ENCODE results near the gene ENDOV. TPM values are rescaled to one million over a fixed set of nuclear protein-coding genes. Genes with fewer than 3 reads are reported as not detected.

The ENDOV gene
- polyA plus RNA-seq, 1 donor (not counting 4 experiments of a cell fraction or from before 2014, with no cell fraction given), result 10.9 TPM

DNA sequence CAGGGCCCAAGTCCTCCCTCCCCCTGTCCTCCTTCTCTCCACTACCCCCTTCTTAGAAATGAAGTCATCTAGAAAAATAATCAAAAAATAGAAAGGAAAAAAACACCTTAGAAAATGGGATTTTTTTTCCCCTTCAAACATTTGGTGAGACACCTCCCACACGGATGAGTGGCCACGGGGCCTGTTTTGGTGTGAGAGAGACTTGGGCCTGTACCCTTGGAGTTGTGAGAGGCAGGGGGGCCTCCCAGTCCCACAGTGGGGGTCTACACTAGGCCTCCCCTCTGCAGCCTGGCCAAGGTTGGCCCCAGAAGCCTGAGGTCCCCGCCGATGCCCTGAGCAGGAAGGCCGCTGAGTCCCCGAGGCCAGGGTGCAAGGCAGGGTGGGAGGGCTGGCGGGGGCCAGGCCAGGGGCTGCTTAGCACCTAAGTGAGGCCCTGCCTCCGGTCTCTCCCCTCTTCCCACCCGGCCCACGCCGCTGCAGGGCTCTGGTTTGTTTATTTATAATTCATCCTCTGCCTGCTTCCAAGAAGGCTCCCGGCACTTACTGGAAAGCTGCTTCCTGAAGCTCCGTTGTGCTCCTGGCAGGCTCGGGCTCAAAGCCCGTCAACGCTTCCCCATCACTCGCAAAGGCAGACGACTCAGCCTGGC, 35.1 kb downstream of the ENDOV start:
- Histone ChIP-seq H3K4me2 (ENCODE audit: control insufficient read depth, extremely low read depth, insufficient read depth, low read depth, low read length) (no peak overlapping the region), H3K36me3 (ENCODE audit: control insufficient read depth in 2 of 2, extremely low read depth in 1 of 2, insufficient read depth in 2 of 2, low read length in 2 of 2) (no peaks in the 10 kb centered on the region), H4K20me1 (ENCODE audit: control insufficient read depth, extremely low read depth, insufficient read depth, low read length) (no peaks in the 10 kb centered on the region), H3K27me3 (ENCODE audit: control insufficient read depth, extremely low read depth, insufficient read depth, low read length) (no peaks in the 10 kb centered on the region), H2AFZ (ENCODE audit: control insufficient read depth, low read length) (no peak overlapping the region), H3K4me3 (ENCODE audit: control insufficient read depth in 2 of 3, extremely low read depth in 1 of 3, insufficient read depth in 2 of 3, low read depth in 1 of 3, low read length in 3 of 3) (no peak overlapping the region), H3K9me3 (ENCODE audit: control insufficient read depth, low read depth, low read length) (no peaks in the 10 kb centered on the region), H3K79me2 (ENCODE audit: control insufficient read depth, insufficient read depth, low read length) (no peaks in the 10 kb centered on the region), H3K9ac (ENCODE audit: control insufficient read depth, extremely low read depth, insufficient read depth, low read length) (no peak overlapping the region), H3K4me1 (ENCODE audit: control insufficient read depth, extremely low read depth, insufficient read depth, low read length) (peaks cover 21% of the 10 kb centered on the region), H3K27ac (ENCODE audit: control insufficient read depth, insufficient read depth, low read length) (no peak overlapping the region), H3K9me1 (ENCODE audit: control insufficient read depth, extremely low read depth, insufficient read depth, low read length) (no peaks in the 10 kb centered on the region)
- no peak for FAIRE-seq
- dilution Hi-C loops (cut with MboI; ENCODE audit: extremely low pct_ligation_motif_present, low sequenced_read_pairs), result no loop called here
- TF ChIP-seq, protein P1, sequence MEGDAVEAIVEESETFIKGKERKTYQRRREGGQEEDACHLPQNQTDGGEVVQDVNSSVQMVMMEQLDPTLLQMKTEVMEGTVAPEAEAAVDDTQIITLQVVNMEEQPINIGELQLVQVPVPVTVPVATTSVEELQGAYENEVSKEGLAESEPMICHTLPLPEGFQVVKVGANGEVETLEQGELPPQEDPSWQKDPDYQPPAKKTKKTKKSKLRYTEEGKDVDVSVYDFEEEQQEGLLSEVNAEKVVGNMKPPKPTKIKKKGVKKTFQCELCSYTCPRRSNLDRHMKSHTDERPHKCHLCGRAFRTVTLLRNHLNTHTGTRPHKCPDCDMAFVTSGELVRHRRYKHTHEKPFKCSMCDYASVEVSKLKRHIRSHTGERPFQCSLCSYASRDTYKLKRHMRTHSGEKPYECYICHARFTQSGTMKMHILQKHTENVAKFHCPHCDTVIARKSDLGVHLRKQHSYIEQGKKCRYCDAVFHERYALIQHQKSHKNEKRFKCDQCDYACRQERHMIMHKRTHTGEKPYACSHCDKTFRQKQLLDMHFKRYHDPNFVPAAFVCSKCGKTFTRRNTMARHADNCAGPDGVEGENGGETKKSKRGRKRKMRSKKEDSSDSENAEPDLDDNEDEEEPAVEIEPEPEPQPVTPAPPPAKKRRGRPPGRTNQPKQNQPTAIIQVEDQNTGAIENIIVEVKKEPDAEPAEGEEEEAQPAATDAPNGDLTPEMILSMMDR (optimal IDR thresholded peaks at IDR 0.05 in 1 of 3, IDR thresholded peaks at IDR 0.05 in 1 of 3, conservative IDR thresholded peaks at IDR 0.05 in 1 of 3; ENCODE audit: extremely low read depth in 1 of 3, insufficient read depth in 2 of 3, low read length in 3 of 3), result no peak
- TF ChIP-seq EZH2 (IDR thresholded peaks at IDR 0.05; ENCODE audit: low read length), result no peak
- DNase-seq (ENCODE audit: low read depth, low spot score), result no peak

GRCh38 chr17:80451104-80451775, 36.3 kb downstream of the ENDOV start:
- Histone ChIP-seq H3K4me2 (ENCODE audit: control insufficient read depth, extremely low read depth, insufficient read depth, low read depth, low read length) (no peak overlapping the region), H3K27me3 (ENCODE audit: control insufficient read depth, extremely low read depth, insufficient read depth, low read length) (no peaks in the 10 kb centered on the region), H4K20me1 (ENCODE audit: control insufficient read depth, extremely low read depth, insufficient read depth, low read length) (no peaks in the 10 kb centered on the region), H2AFZ (ENCODE audit: control insufficient read depth, low read length) (no peak overlapping the region), H3K79me2 (ENCODE audit: control insufficient read depth, insufficient read depth, low read length) (no peaks in the 10 kb centered on the region), H3K9me3 (ENCODE audit: control insufficient read depth, low read depth, low read length) (no peaks in the 10 kb centered on the region), H3K4me1 (ENCODE audit: control insufficient read depth, extremely low read depth, insufficient read depth, low read length) (peaks cover 28% of the 10 kb centered on the region), H3K27ac (ENCODE audit: control insufficient read depth, insufficient read depth, low read length) (no peak overlapping the region), H3K36me3 (ENCODE audit: control insufficient read depth in 2 of 2, extremely low read depth in 1 of 2, insufficient read depth in 2 of 2, low read length in 2 of 2) (no peaks in the 10 kb centered on the region), H3K9me1 (ENCODE audit: control insufficient read depth, extremely low read depth, insufficient read depth, low read length) (no peaks in the 10 kb centered on the region), H3K9ac (ENCODE audit: control insufficient read depth, extremely low read depth, insufficient read depth, low read length) (no peak overlapping the region), H3K4me3 (ENCODE audit: control insufficient read depth in 2 of 3, extremely low read depth in 1 of 3, insufficient read depth in 2 of 3, low read depth in 1 of 3, low read length in 3 of 3) (no peak overlapping the region)
- DNase-seq (ENCODE audit: low read depth, low spot score) (no peak), FAIRE-seq (no peak)
- TF ChIP-seq EZH2 (IDR thresholded peaks at IDR 0.05; ENCODE audit: low read length), result no peak
- TF ChIP-seq, protein P1 (optimal IDR thresholded peaks at IDR 0.05 in 1 of 3, IDR thresholded peaks at IDR 0.05 in 1 of 3, conservative IDR thresholded peaks at IDR 0.05 in 1 of 3; ENCODE audit: extremely low read depth in 1 of 3, insufficient read depth in 2 of 3, low read length in 3 of 3), result no peak
- dilution Hi-C loops (cut with MboI; ENCODE audit: extremely low pct_ligation_motif_present, low sequenced_read_pairs), result no loop called here
